Activated naive CD8-positive, alpha-beta T cell (primary cell): ENCODE data around the gene ARG2.
A peak's percentile ranks its signal among the peaks of the same experiment; 100 is the strongest.
"Not testable (repeated sequence)": the region's sequence is repeated elsewhere in the genome, so short reads cannot be mapped to it uniquely, and the experiment has no call there.

Experiments
- H3K27ac Mint-ChIP-seq: one replicate; pipeline ENCODE4 v1.8.0; 2021; ENCODE audit warnings: mixed read lengths
- H3K27me3 Mint-ChIP-seq: one replicate; pipeline ENCODE4 v1.8.0; 2021; ENCODE audit warnings: mixed read lengths
- H3K36me3 Mint-ChIP-seq: one replicate; pipeline ENCODE4 v1.8.0; 2021; ENCODE audit warnings: mixed read lengths
- H3K4me1 Mint-ChIP-seq: one replicate; pipeline ENCODE4 v1.8.0; 2021; ENCODE audit warnings: low read depth, mixed read lengths
- H3K4me3 Mint-ChIP-seq: one replicate; pipeline ENCODE4 v1.8.0; 2021; ENCODE audit warnings: mild to moderate bottlenecking, mixed read lengths
- H3K9me3 Mint-ChIP-seq: one replicate; pipeline ENCODE4 v1.8.0; 2021; ENCODE audit warnings: low read depth, mixed read lengths

ARG2 gene

GRCh38 chr14:67609642-67610310 lies 9.9 kb upstream of the ARG2 start:
- Mint-ChIP-seq H3K27ac (no peak overlapping the region), H3K4me1 (no peaks in the 10 kb centered on the region), H3K36me3 (no peaks in the 10 kb centered on the region), H3K4me3 (no peak overlapping the region), H3K9me3 (no peaks in the 10 kb centered on the region), H3K27me3 (peaks cover 2% of the 10 kb centered on the region)

GRCh38 chr14:67610491-67610890 lies 9.2 kb upstream of the ARG2 start:
- peaks cover 2% of the 10 kb centered on the region for H3K27me3 Mint-ChIP-seq

GRCh38 chr14:67618617-67619063 lies 1.1 kb upstream of the ARG2 start:
- no peak overlapping the region for H3K27ac Mint-ChIP-seq
- H3K9me3 Mint-ChIP-seq, result no peaks in the 10 kb centered on the region
- H3K4me3 Mint-ChIP-seq, result peak overlapping the region; percentile 88
- H3K27me3 Mint-ChIP-seq, result no peaks in the 10 kb centered on the region
- H3K4me1 Mint-ChIP-seq, result peaks cover 41% of the 10 kb centered on the region
- H3K36me3 Mint-ChIP-seq, result no peaks in the 10 kb centered on the region

More at GRCh38 chr14:67610491-67610890, 9.2 kb upstream of the ARG2 start:
- H3K4me3 Mint-ChIP-seq, result no peak overlapping the region
- H3K36me3 Mint-ChIP-seq, result no peaks in the 10 kb centered on the region
- no peaks in the 10 kb centered on the region for H3K9me3 Mint-ChIP-seq
- H3K27ac Mint-ChIP-seq, result no peak overlapping the region
- no peaks in the 10 kb centered on the region for H3K4me1 Mint-ChIP-seq

- Mint-ChIP-seq H3K4me3 (peak overlapping the region; percentile 88), H3K27me3 (no peaks in the 10 kb centered on the region), H3K9me3 (no peaks in the 10 kb centered on the region), H3K36me3 (peaks cover 3% of the 10 kb centered on the region), H3K4me1 (peaks cover 41% of the 10 kb centered on the region), H3K27ac (peak overlapping the region; percentile 28)
Observed at GRCh38 chr14:67620217-67620785, 581 bp downstream of the ARG2 start.

- H3K9me3 Mint-ChIP-seq, result no peaks in the 10 kb centered on the region
- H3K4me3 Mint-ChIP-seq, result no peak overlapping the region
- H3K27me3 Mint-ChIP-seq, result no peaks in the 10 kb centered on the region
- peak overlapping the region; percentile 69 for H3K27ac Mint-ChIP-seq
- H3K4me1 Mint-ChIP-seq, result peaks cover 41% of the 10 kb centered on the region
- H3K36me3 Mint-ChIP-seq, result peaks cover 3% of the 10 kb centered on the region
Observed at GRCh38 chr14:67622675-67623074, 3.0 kb downstream of the ARG2 start.

GRCh38 chr14:67623114-67623513 lies 3.4 kb downstream of the ARG2 start:
- Mint-ChIP-seq H3K36me3 (peaks cover 3% of the 10 kb centered on the region), H3K27me3 (no peaks in the 10 kb centered on the region), H3K4me1 (peaks cover 41% of the 10 kb centered on the region), H3K4me3 (peak overlapping the region; percentile 20), H3K9me3 (no peaks in the 10 kb centered on the region), H3K27ac (peak overlapping the region; percentile 69)

GRCh38 chr14:67626131-67626530 lies 6.4 kb downstream of the ARG2 start:
- not testable (repeated sequence) for H3K9me3 Mint-ChIP-seq, H3K36me3 Mint-ChIP-seq, H3K27ac Mint-ChIP-seq, H3K27me3 Mint-ChIP-seq, H3K4me3 Mint-ChIP-seq
- H3K4me1 Mint-ChIP-seq, result peaks cover 16% of the 10 kb centered on the region

- Mint-ChIP-seq H3K27ac (no peak overlapping the region), H3K4me3 (no peak overlapping the region), H3K4me1 (peaks cover 9% of the 10 kb centered on the region), H3K36me3 (peaks cover 3% of the 10 kb centered on the region), H3K9me3 (no peaks in the 10 kb centered on the region), H3K27me3 (no peaks in the 10 kb centered on the region)
Observed at GRCh38 chr14:67627519-67627918, 7.8 kb downstream of the ARG2 start.

- Mint-ChIP-seq H3K27me3 (no peaks in the 10 kb centered on the region), H3K9me3 (no peaks in the 10 kb centered on the region), H3K4me3 (no peak overlapping the region), H3K4me1 (no peaks in the 10 kb centered on the region), H3K36me3 (peaks cover 6% of the 10 kb centered on the region), H3K27ac (no peak overlapping the region)
Observed at GRCh38 chr14:67630186-67630585, 10.5 kb downstream of the ARG2 start.

GRCh38 chr14:67630938-67631337 lies 11.2 kb downstream of the ARG2 start:
- Mint-ChIP-seq H3K27me3 (no peaks in the 10 kb centered on the region), H3K4me1 (no peaks in the 10 kb centered on the region), H3K4me3 (no peak overlapping the region), H3K36me3 (peaks cover 6% of the 10 kb centered on the region), H3K27ac (no peak overlapping the region), H3K9me3 (no peaks in the 10 kb centered on the region)

- Mint-ChIP-seq H3K27me3 (no peaks in the 10 kb centered on the region), H3K27ac (no peak overlapping the region), H3K4me3 (no peak overlapping the region), H3K4me1 (no peaks in the 10 kb centered on the region), H3K9me3 (no peaks in the 10 kb centered on the region), H3K36me3 (peaks cover 6% of the 10 kb centered on the region)
Observed at GRCh38 chr14:67633451-67634147, 13.9 kb downstream of the ARG2 start.

- no peak overlapping the region for H3K4me3 Mint-ChIP-seq
- H3K9me3 Mint-ChIP-seq, result no peaks in the 10 kb centered on the region
- no peaks in the 10 kb centered on the region for H3K4me1 Mint-ChIP-seq
- H3K27me3 Mint-ChIP-seq, result no peaks in the 10 kb centered on the region
- peaks cover 6% of the 10 kb centered on the region for H3K36me3 Mint-ChIP-seq
- no peak overlapping the region for H3K27ac Mint-ChIP-seq
Observed at GRCh38 chr14:67636361-67636919, 16.7 kb downstream of the ARG2 start.

GRCh38 chr14:67638642-67639041 lies 18.9 kb downstream of the ARG2 start:
- Mint-ChIP-seq H3K4me3 (no peak overlapping the region), H3K36me3 (peaks cover 5% of the 10 kb centered on the region), H3K4me1 (peaks cover 4% of the 10 kb centered on the region), H3K9me3 (no peaks in the 10 kb centered on the region), H3K27ac (no peak overlapping the region), H3K27me3 (no peaks in the 10 kb centered on the region)

- H3K4me3 Mint-ChIP-seq, result no peak overlapping the region
- no peaks in the 10 kb centered on the region for H3K27me3 Mint-ChIP-seq
- H3K36me3 Mint-ChIP-seq, result peaks cover 8% of the 10 kb centered on the region
- no peak overlapping the region for H3K27ac Mint-ChIP-seq
- no peaks in the 10 kb centered on the region for H3K9me3 Mint-ChIP-seq
- H3K4me1 Mint-ChIP-seq, result peaks cover 4% of the 10 kb centered on the region
Observed at GRCh38 chr14:67641480-67641879, 21.8 kb downstream of the ARG2 start.
